ENCODE results near the gene RBFOX2. TPM values are rescaled to one million over a fixed set of nuclear protein-coding genes. Genes with fewer than 3 reads are reported as not detected.

The RBFOX2 gene
- total and polyA plus RNA-seq, 2 donors from 2014 or later: 17.2 to 68.6 TPM

- Histone ChIP-seq H3K36me3 (ENCODE audit: control insufficient read depth in 2 of 3, insufficient read depth in 3 of 3, low read length in 3 of 3) (no peaks in the 10 kb centered on the region), H3K27me3 (ENCODE audit: control insufficient read depth, insufficient read depth, low read length) (no peaks in the 10 kb centered on the region), H3K4me3 (ENCODE audit: low read length in 3 of 3) (no peak overlapping the region), H3K9ac (ENCODE audit: low read length in 3 of 3) (no peak overlapping the region), H3K27ac (ENCODE audit: low read depth in 2 of 2, low read length in 2 of 2) (no peak overlapping the region), H3K4me1 (ENCODE audit: control insufficient read depth in 2 of 3, insufficient read depth in 2 of 3, low read depth in 1 of 3, low read length in 3 of 3) (no peaks in the 10 kb centered on the region), H3K9me3 (ENCODE audit: control insufficient read depth in 2 of 3, insufficient read depth in 1 of 3, low read length in 3 of 3) (no peaks in the 10 kb centered on the region)
- intact Hi-C loops (cut with DNase I): no loop called here
- TF ChIP-seq CTCF (IDR thresholded peaks at IDR 0.05; ENCODE audit: borderline replicate concordance, extremely low read depth, insufficient read depth): no peak
- DNase-seq (no peak), FAIRE-seq (no peak)
Observed at GRCh38 chr22:35727436-35727835, 301.2 kb downstream of the RBFOX2 start.

GRCh38 chr22:35726933-35727332 is 301.7 kb downstream of the RBFOX2 start:
- Histone ChIP-seq H3K9ac (ENCODE audit: low read length in 3 of 3) (no peak overlapping the region), H3K27ac (ENCODE audit: low read depth in 2 of 2, low read length in 2 of 2) (no peak overlapping the region), H3K4me1 (ENCODE audit: control insufficient read depth in 2 of 3, insufficient read depth in 2 of 3, low read depth in 1 of 3, low read length in 3 of 3) (no peaks in the 10 kb centered on the region), H3K4me3 (ENCODE audit: low read length in 3 of 3) (no peak overlapping the region), H3K27me3 (ENCODE audit: control insufficient read depth, insufficient read depth, low read length) (no peaks in the 10 kb centered on the region), H3K36me3 (ENCODE audit: control insufficient read depth in 2 of 3, insufficient read depth in 3 of 3, low read length in 3 of 3) (no peaks in the 10 kb centered on the region), H3K9me3 (ENCODE audit: control insufficient read depth in 2 of 3, insufficient read depth in 1 of 3, low read length in 3 of 3) (no peaks in the 10 kb centered on the region)
- no peak for TF ChIP-seq CTCF (IDR thresholded peaks at IDR 0.05; ENCODE audit: borderline replicate concordance, extremely low read depth, insufficient read depth)
- intact Hi-C loops (cut with DNase I): no loop called here
- DNase-seq: no peak
- FAIRE-seq: no peak

GRCh38 chr22:35726398-35726797 is 302.2 kb downstream of the RBFOX2 start:
- intact Hi-C loops (cut with DNase I): no loop called here
- no peak for TF ChIP-seq CTCF (IDR thresholded peaks at IDR 0.05; ENCODE audit: borderline replicate concordance, extremely low read depth, insufficient read depth)
- Histone ChIP-seq H3K9ac (ENCODE audit: low read length in 3 of 3) (no peak overlapping the region), H3K27ac (ENCODE audit: low read depth in 2 of 2, low read length in 2 of 2) (no peak overlapping the region), H3K36me3 (ENCODE audit: control insufficient read depth in 2 of 3, insufficient read depth in 3 of 3, low read length in 3 of 3) (no peaks in the 10 kb centered on the region), H3K4me1 (ENCODE audit: control insufficient read depth in 2 of 3, insufficient read depth in 2 of 3, low read depth in 1 of 3, low read length in 3 of 3) (no peaks in the 10 kb centered on the region), H3K9me3 (ENCODE audit: control insufficient read depth in 2 of 3, insufficient read depth in 1 of 3, low read length in 3 of 3) (no peaks in the 10 kb centered on the region), H3K4me3 (ENCODE audit: low read length in 3 of 3) (no peak overlapping the region), H3K27me3 (ENCODE audit: control insufficient read depth, insufficient read depth, low read length) (no peaks in the 10 kb centered on the region)
- DNase-seq: no peak
- no peak for FAIRE-seq

- Histone ChIP-seq H3K27ac (ENCODE audit: low read depth in 2 of 2, low read length in 2 of 2) (no peak overlapping the region), H3K9me3 (ENCODE audit: control insufficient read depth in 2 of 3, insufficient read depth in 1 of 3, low read length in 3 of 3) (no peaks in the 10 kb centered on the region), H3K36me3 (ENCODE audit: control insufficient read depth in 2 of 3, insufficient read depth in 3 of 3, low read length in 3 of 3) (no peaks in the 10 kb centered on the region), H3K4me3 (ENCODE audit: low read length in 3 of 3) (no peak overlapping the region), H3K27me3 (ENCODE audit: control insufficient read depth, insufficient read depth, low read length) (no peaks in the 10 kb centered on the region), H3K9ac (ENCODE audit: low read length in 3 of 3) (no peak overlapping the region), H3K4me1 (ENCODE audit: control insufficient read depth in 2 of 3, insufficient read depth in 2 of 3, low read depth in 1 of 3, low read length in 3 of 3) (no peaks in the 10 kb centered on the region)
- intact Hi-C loops (cut with DNase I): no loop called here
- DNase-seq: no peak
- TF ChIP-seq CTCF (IDR thresholded peaks at IDR 0.05; ENCODE audit: borderline replicate concordance, extremely low read depth, insufficient read depth): no peak
- FAIRE-seq: no peak
Observed at GRCh38 chr22:35725521-35725920, 303.1 kb downstream of the RBFOX2 start.
